Spleen (tissue), 11 donors: ENCODE results near the gene FASTKD3. TPM values are rescaled to one million over a fixed set of nuclear protein-coding genes. Genes with fewer than 3 reads are reported as not detected.

Source experiments
- DNase-seq: peaks from one replicate; pipeline ENCODE4 v3.0.0-alpha.2; 2020
- H3K27ac ChIP-seq, 8 donors: fragments of 200-600 bp; sonication (generic) in 7 of 8; 1 replicate in 4 of 8; 2 replicates in 4 of 8; pipeline versions ENCODE4 v1.5.0 to v1.8.0; 2016 to 2021; ENCODE audit warnings: inconsistent platforms in 4 of 8, mild to moderate bottlenecking in 4 of 8, moderate library complexity in 1 of 8
- H3K27me3 ChIP-seq, 7 donors: fragments of 200-600 bp; sonication (generic) in 6 of 7; replicated peaks in 1 of 7; 1 replicate in 4 of 7; 2 replicates in 3 of 7; pipeline versions ENCODE4 v1.5.0 to v1.8.0; 2016 to 2021; ENCODE audit warnings: inconsistent platforms in 3 of 7, mild to moderate bottlenecking in 1 of 7
- H3K36me3 ChIP-seq, 6 donors: fragments of 200-600 bp; sonication (generic) in 5 of 6; 1 replicate in 4 of 6; 2 replicates in 2 of 6; pipeline versions ENCODE4 v1.5.0 to v1.8.0; 2016 to 2021; ENCODE audit warnings: inconsistent platforms in 2 of 6
- H3K4me1 ChIP-seq, 6 donors: fragments of 200-600 bp; sonication (generic) in 5 of 6; 1 replicate in 3 of 6; 2 replicates in 3 of 6; pipeline versions ENCODE4 v1.5.0 to v1.8.0; 2016 to 2021; ENCODE audit warnings: inconsistent platforms in 3 of 6
- H3K4me3 ChIP-seq, 8 donors: fragments of 200-600 bp; sonication (generic) in 7 of 8; 1 replicate in 4 of 8; 2 replicates in 4 of 8; pipeline versions ENCODE4 v1.5.0 to v1.8.0; 2016 to 2021; ENCODE audit warnings: inconsistent platforms in 4 of 8, mild to moderate bottlenecking in 4 of 8, moderate library complexity in 2 of 8
- H3K9me3 ChIP-seq, 8 donors: fragments of 200-600 bp; sonication (generic) in 7 of 8; 1 replicate in 4 of 8; 2 replicates in 4 of 8; pipeline versions ENCODE4 v1.5.0 to v1.8.0; 2016 to 2021; ENCODE audit warnings: inconsistent platforms in 4 of 8
- CTCF ChIP-seq, 11 experiments: fragments of 200-600 bp in 7 of 11; fragments of 450-650 bp in 4 of 11; sonication (generic) in 4 of 11; IDR thresholded peaks in 8 of 11; conservative IDR thresholded peaks in 3 of 11; 1 replicate in 7 of 11; 2 replicates in 4 of 11; pipeline versions ENCODE4 v1.4.0 to v1.8.0; 2016 to 2021; ENCODE audit warnings: antibody characterized with exemption in 11 of 11, inconsistent platforms in 4 of 11, mild to moderate bottlenecking in 1 of 11
- POLR2A ChIP-seq, 3 donors: fragments of 450-650 bp; IDR thresholded peaks; one replicate each; pipeline ENCODE4 v1.5.1; 2017; ENCODE audit warnings: antibody characterized with exemption in 3 of 3, mild to moderate bottlenecking in 1 of 3
- POLR2AphosphoS5 ChIP-seq, 3 donors: sonication (generic); formaldehyde crosslinking; IDR thresholded peaks; one replicate each; pipeline ENCODE4 v1.5.1; 2017; ENCODE audit warnings: antibody characterized with exemption in 3 of 3
- whole genome bisulfite sequencing, 5 donors: extraction: QIAGEN DNeasy Blood & Tissue Kit in 3 of 5; methylation state at CpG; one replicate each; pipeline versions ENCODE4 v1.1.5 to v1.1.7; 2013 to 2018; 5-methylcytosine and 5-hydroxymethylcytosine counted together
- intact Hi-C: fragments of 100-400 bp; cut with DNase I; formaldehyde crosslinking; loops from one replicate; pipeline ENCODE4 v1.15.0; 2023; ENCODE audit warnings: low total_unique reads
- polyA plus RNA-seq, 3 donors: library from polyadenylated mRNA; stranded (reverse); fragments of 200-250 nt; gene quantifications; one replicate each; pipeline ENCODE4 v1.2.1, GENCODE V29; 2013
- total RNA-seq, 7 donors: library from RNA; depleted of rRNA in 3 of 7; stranded (reverse); fragments of >200 nt in 3 of 7; fragmentation: NEBNext Ultra II Directional in 4 of 7; extraction: Animal tissue kit (Norgen Biotek cat#: 25700) in 4 of 7; gene quantifications; one replicate each; pipeline versions ENCODE4 v1.1.0 to v1.2.1, GENCODE V29; 2016 to 2021
- donor health status: healthy with polysubstance abuse.
- donor health status: DM: no; HTN: no; CAD: no; lungs with moderate emphysema.
- donor health status: DM: no; HTN: no; CAD: no.
- donor health status: Bipolar disorder and iron deficiency.
- donor health status: healthy.
- donor health status: DM: no; HTN: no; CAD: no.
- donor health status: DM: yes; HTN: yes; CAD: no.

FASTKD3 gene
- total and polyA plus RNA-seq, 10 donors = 8.6 to 19.1 (median 13.7) TPM

GRCh38 chr5:7857926-7858632 is 10.8 kb downstream of the FASTKD3 start:
- intact Hi-C loops = no loop called here
- H3K4me1 ChIP-seq = no peaks in the 10 kb centered on the region
- no peak for DNase-seq
- TF ChIP-seq POLR2A (IDR thresholded peaks at IDR 0.05) (no peak), CTCF (IDR thresholded peaks at IDR 0.05 in 8 of 11, conservative IDR thresholded peaks at IDR 0.05 in 3 of 11) (no peak), POLR2AphosphoS5 (IDR thresholded peaks at IDR 0.05) (no peak)
- H3K9me3 ChIP-seq = peaks cover 0 to 3% (median 0%) of the 10 kb centered on the region in 8 donors
- 56 to 62% (median 59%) methylated on average over 9 of the region's 9 CpGs for WGBS, 5 donors
- H3K27ac ChIP-seq = peak overlapping the region in 1 of 8 donors; percentile 3
- H3K27me3 ChIP-seq = no peaks in the 10 kb centered on the region
- H3K4me3 ChIP-seq = no peak overlapping the region
- H3K36me3 ChIP-seq = peaks cover 0 to 58% (median 40%) of the 10 kb centered on the region in 6 donors

GRCh38 chr5:7857361-7857760 is 11.5 kb downstream of the FASTKD3 start:
- H3K36me3 ChIP-seq = peaks cover 0 to 51% (median 37%) of the 10 kb centered on the region in 6 donors
- H3K27me3 ChIP-seq = no peaks in the 10 kb centered on the region
- intact Hi-C loops = no loop called here
- no peak for TF ChIP-seq POLR2AphosphoS5 (IDR thresholded peaks at IDR 0.05)
- TF ChIP-seq CTCF (IDR thresholded peaks at IDR 0.05 in 8 of 11, conservative IDR thresholded peaks at IDR 0.05 in 3 of 11) = no peak
- TF ChIP-seq POLR2A (IDR thresholded peaks at IDR 0.05) = no peak
- no peak overlapping the region for H3K4me3 ChIP-seq
- no peak for DNase-seq
- peaks cover 0 to 3% (median 0%) of the 10 kb centered on the region in 8 donors for H3K9me3 ChIP-seq
- no peaks in the 10 kb centered on the region for H3K4me1 ChIP-seq
- WGBS, 5 donors = 88 to 92% (median 89%) methylated on average over 5 of the region's 5 CpGs
- H3K27ac ChIP-seq = no peak overlapping the region

- Histone ChIP-seq H3K4me3 (no peak overlapping the region), H3K9me3 (peaks cover 0 to 3% (median 0%) of the 10 kb centered on the region in 8 donors), H3K4me1 (peaks cover 0 to 4% (median 0%) of the 10 kb centered on the region in 6 donors), H3K27ac (no peak overlapping the region), H3K36me3 (peaks cover 0 to 46% (median 32%) of the 10 kb centered on the region in 6 donors), H3K27me3 (peaks cover 0 to 3% (median 0%) of the 10 kb centered on the region in 7 donors)
- no peak for TF ChIP-seq POLR2AphosphoS5 (IDR thresholded peaks at IDR 0.05)
- TF ChIP-seq POLR2A (IDR thresholded peaks at IDR 0.05) = no peak
- peak in 7 of 11 experiments; percentile 20 to 58 (median 52) for TF ChIP-seq CTCF (IDR thresholded peaks at IDR 0.05 in 8 of 11, conservative IDR thresholded peaks at IDR 0.05 in 3 of 11)
- DNase-seq = no peak
- intact Hi-C loops = no loop called here
- WGBS, 5 donors = 94 to 100% (median 97%) methylated on average over 2 of the region's 2 CpGs
These were observed 12.0 kb downstream of the FASTKD3 start for GRCh38 chr5:7856855-7857254.

- intact Hi-C loops = no loop called here
These were observed 13.2 kb downstream of the FASTKD3 start for GRCh38 chr5:7855611-7856010.

More at GRCh38 chr5:7855611-7856010, 13.2 kb downstream of the FASTKD3 start:
- H3K9me3 ChIP-seq = peaks cover 0 to 3% (median 0%) of the 10 kb centered on the region in 8 donors
- H3K4me3 ChIP-seq = no peak overlapping the region
- peaks cover 0 to 33% (median 23%) of the 10 kb centered on the region in 6 donors for H3K36me3 ChIP-seq
- H3K27ac ChIP-seq = no peak overlapping the region
- peaks cover 0 to 15% (median 8%) of the 10 kb centered on the region in 6 donors for H3K4me1 ChIP-seq
- TF ChIP-seq POLR2AphosphoS5 (IDR thresholded peaks at IDR 0.05) = no peak
- TF ChIP-seq POLR2A (IDR thresholded peaks at IDR 0.05) = no peak
- no peak for TF ChIP-seq CTCF (IDR thresholded peaks at IDR 0.05 in 8 of 11, conservative IDR thresholded peaks at IDR 0.05 in 3 of 11)
- no peak for DNase-seq
- peaks cover 0 to 14% (median 7%) of the 10 kb centered on the region in 7 donors for H3K27me3 ChIP-seq
- WGBS, 5 donors = 79 to 87% (median 84%) methylated on average over 3 of the region's 3 CpGs
